ENCODE data around the gene DUSP23. TPM values are rescaled to one million over a fixed set of nuclear protein-coding genes. Genes with fewer than 3 reads are reported as not detected.

The DUSP23 gene
- total RNA-seq, result 120 and 140 TPM in 2 replicates

DNA sequence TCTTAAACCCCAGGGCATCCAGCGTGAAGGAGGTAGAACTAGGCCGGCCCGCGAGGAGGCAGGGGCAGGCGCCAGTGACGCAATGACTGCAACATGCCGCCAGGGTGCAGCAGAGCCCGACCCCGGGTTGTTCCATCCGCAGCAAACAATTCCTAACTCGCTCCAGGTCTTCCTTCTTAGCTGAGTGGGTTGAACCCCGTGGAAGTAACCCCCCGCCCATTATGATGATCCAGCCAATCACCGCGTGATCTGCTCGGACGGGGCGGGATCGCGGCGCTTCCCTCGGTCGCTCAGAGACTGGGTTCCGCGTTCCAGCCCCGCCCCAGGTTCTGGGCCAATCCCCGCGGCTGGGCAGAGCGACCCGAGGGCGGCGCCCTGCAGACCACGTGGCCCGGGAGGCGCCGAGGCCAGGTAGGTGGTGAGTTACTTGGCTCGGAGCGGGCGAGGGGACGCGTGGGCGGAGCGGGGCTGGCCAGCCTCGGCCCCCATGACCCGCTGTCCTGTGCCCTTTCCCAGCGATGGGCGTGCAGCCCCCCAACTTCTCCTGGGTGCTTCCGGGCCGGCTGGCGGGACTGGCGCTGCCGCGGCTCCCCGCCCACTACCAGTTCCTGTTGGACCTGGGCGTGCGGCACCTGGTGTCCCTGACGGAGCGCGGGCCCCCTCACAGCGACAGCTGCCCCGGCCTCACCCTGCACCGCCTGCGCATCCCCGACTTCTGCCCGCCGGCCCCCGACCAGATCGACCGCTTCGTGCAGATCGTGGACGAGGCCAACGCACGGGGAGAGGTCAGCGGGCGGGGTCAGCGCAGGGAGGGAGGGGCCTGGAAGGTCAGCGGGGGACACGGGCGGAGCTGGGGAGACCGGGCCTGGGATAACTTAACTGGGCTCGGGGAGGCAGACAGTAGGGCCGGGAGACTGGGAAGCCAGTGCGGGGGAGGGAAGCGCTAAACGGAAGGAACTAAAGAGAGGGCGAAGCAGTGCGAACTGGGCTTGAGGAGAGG is at the start of gene DUSP23:
DUSP23 (plus strand) TSS at position 380 of the 1,000 bp plus-strand sequence; CDS start at position 519, 139 bp downstream.

GRCh38 chr1:159802111-159802510 is 21.3 kb downstream of the DUSP23 start, which contains the start of gene FCRL6:
Gene FCRL6 (plus strand): TSS chr1:159802360. CDS start chr1:159802425, 65 bp downstream.

GRCh38 chr1:159826441-159827101 is 45.8 kb downstream of the DUSP23 start, which contains the start of gene SLAMF8:
Gene SLAMF8 (plus strand): TSS chr1:159826873. CDS start chr1:159826899, 26 bp downstream.

Other genes with a start within 250 kb of the DUSP23 start
- gene OR10J5, start 245.0 kb upstream of the DUSP23 start, total RNA-seq, result not detected in 2 replicates
- gene APCS, start 193.1 kb upstream of the DUSP23 start, total RNA-seq, result not detected in 2 replicates
- 0.12 TPM in 1 of 2 replicates, not detected in the other for gene CRP, start 66.4 kb upstream of the DUSP23 start, total RNA-seq
- gene FCRL6, start 21.4 kb downstream of the DUSP23 start, total RNA-seq, result not detected in 2 replicates
- not detected in 2 replicates for gene SLAMF8, start 45.9 kb downstream of the DUSP23 start, total RNA-seq
- not detected in 2 replicates for gene VSIG8, start 81.7 kb downstream of the DUSP23 start, total RNA-seq
- not detected in 2 replicates for gene CFAP45, start 119.2 kb downstream of the DUSP23 start, total RNA-seq
- 285 and 303 TPM in 2 replicates for gene TAGLN2, start 144.5 kb downstream of the DUSP23 start, total RNA-seq
- not detected in 2 replicates for gene IGSF9, start 164.7 kb downstream of the DUSP23 start, total RNA-seq
- gene SLAMF9, start 173.3 kb downstream of the DUSP23 start, total RNA-seq, result not detected in 2 replicates